Memory B cell (primary cell): ENCODE data around the gene CCDC112.

Source experiments
- ATAC-seq: fragments of 150-1000 bp; cut with Tn5 transposase; 2 replicates; pipeline ENCODE4 v1.10.0; 2021; ENCODE audit warnings: low read depth, mild to moderate bottlenecking, moderate library complexity
- DNase-seq, 2 donors: peaks; one replicate each; pipeline ENCODE4 v3.0.0; 2022; ENCODE audit warnings: low spot score in 2 of 2
- H3K27ac Mint-ChIP-seq: one replicate; pipeline ENCODE4 v1.8.0; 2022; ENCODE audit warnings: mild to moderate bottlenecking, moderate library complexity, mixed read lengths
- H3K27me3 Mint-ChIP-seq: one replicate; pipeline ENCODE4 v1.8.0; 2022; ENCODE audit warnings: mixed read lengths
- H3K36me3 Mint-ChIP-seq: one replicate; pipeline ENCODE4 v1.8.0; 2022; ENCODE audit warnings: mild to moderate bottlenecking, mixed read lengths
- H3K4me1 Mint-ChIP-seq: one replicate; pipeline ENCODE4 v1.8.0; 2022; ENCODE audit warnings: mixed read lengths
- H3K4me3 Mint-ChIP-seq: one replicate; pipeline ENCODE4 v1.8.0; 2022; ENCODE audit warnings: mild to moderate bottlenecking, moderate library complexity, mixed read lengths
- H3K9me3 Mint-ChIP-seq: one replicate; pipeline ENCODE4 v1.8.0; 2022; ENCODE audit warnings: mixed read lengths

The CCDC112 gene

GRCh38 chr5:115325296-115325959 lies 29.0 kb upstream of the CCDC112 start:
- Mint-ChIP-seq H3K36me3 (no peaks in the 10 kb centered on the region), H3K27me3 (peaks cover 2% of the 10 kb centered on the region), H3K4me3 (no peak overlapping the region), H3K4me1 (peaks cover 22% of the 10 kb centered on the region), H3K27ac (no peak overlapping the region), H3K9me3 (no peaks in the 10 kb centered on the region)
- DNase-seq (no peak), ATAC-seq (no peak)

- Mint-ChIP-seq H3K36me3 (no peaks in the 10 kb centered on the region), H3K4me3 (no peak overlapping the region), H3K9me3 (no peaks in the 10 kb centered on the region), H3K27ac (no peak overlapping the region), H3K4me1 (peaks cover 11% of the 10 kb centered on the region), H3K27me3 (peaks cover 6% of the 10 kb centered on the region)
- DNase-seq: no peak
- ATAC-seq: no peak
Observed at GRCh38 chr5:115324021-115324420, 27.6 kb upstream of the CCDC112 start.

- no peak for ATAC-seq
- Mint-ChIP-seq H3K27ac (no peak overlapping the region), H3K4me3 (no peak overlapping the region), H3K9me3 (no peaks in the 10 kb centered on the region), H3K27me3 (peaks cover 6% of the 10 kb centered on the region), H3K36me3 (no peaks in the 10 kb centered on the region), H3K4me1 (peaks cover 1% of the 10 kb centered on the region)
- no peak for DNase-seq
Observed at GRCh38 chr5:115322729-115323128, 26.3 kb upstream of the CCDC112 start.

GRCh38 chr5:115321309-115321708 lies 24.9 kb upstream of the CCDC112 start:
- no peak overlapping the region for H3K27ac Mint-ChIP-seq
- H3K36me3 Mint-ChIP-seq: no peaks in the 10 kb centered on the region
- DNase-seq (no peak), ATAC-seq (no peak)
- no peaks in the 10 kb centered on the region for H3K4me1 Mint-ChIP-seq
- H3K27me3 Mint-ChIP-seq: peaks cover 6% of the 10 kb centered on the region
- no peak overlapping the region for H3K4me3 Mint-ChIP-seq
- no peaks in the 10 kb centered on the region for H3K9me3 Mint-ChIP-seq

- no peak for ATAC-seq
- Mint-ChIP-seq H3K9me3 (no peaks in the 10 kb centered on the region), H3K27me3 (peaks cover 6% of the 10 kb centered on the region), H3K4me3 (no peak overlapping the region), H3K36me3 (no peaks in the 10 kb centered on the region), H3K27ac (no peak overlapping the region), H3K4me1 (no peaks in the 10 kb centered on the region)
- no peak for DNase-seq
Observed at GRCh38 chr5:115320515-115320914, 24.1 kb upstream of the CCDC112 start.

- DNase-seq (no peak), ATAC-seq (no peak)
- no peaks in the 10 kb centered on the region for H3K4me1 Mint-ChIP-seq
- H3K4me3 Mint-ChIP-seq: no peak overlapping the region
- peaks cover 6% of the 10 kb centered on the region for H3K27me3 Mint-ChIP-seq
- H3K36me3 Mint-ChIP-seq: no peaks in the 10 kb centered on the region
- H3K27ac Mint-ChIP-seq: no peak overlapping the region
- H3K9me3 Mint-ChIP-seq: no peaks in the 10 kb centered on the region
Observed at GRCh38 chr5:115320006-115320405, 23.6 kb upstream of the CCDC112 start.

GRCh38 chr5:115319007-115319406 lies 22.6 kb upstream of the CCDC112 start:
- H3K4me1 Mint-ChIP-seq: no peaks in the 10 kb centered on the region
- DNase-seq (no peak), ATAC-seq (no peak)
- no peaks in the 10 kb centered on the region for H3K36me3 Mint-ChIP-seq
- H3K27ac Mint-ChIP-seq: no peak overlapping the region
- peaks cover 4% of the 10 kb centered on the region for H3K27me3 Mint-ChIP-seq
- H3K4me3 Mint-ChIP-seq: no peak overlapping the region
- H3K9me3 Mint-ChIP-seq: no peaks in the 10 kb centered on the region

GRCh38 chr5:115317736-115318135 lies 21.3 kb upstream of the CCDC112 start:
- Mint-ChIP-seq H3K27ac (no peak overlapping the region), H3K9me3 (no peaks in the 10 kb centered on the region), H3K4me3 (no peak overlapping the region), H3K36me3 (no peaks in the 10 kb centered on the region), H3K4me1 (no peaks in the 10 kb centered on the region), H3K27me3 (peaks cover 4% of the 10 kb centered on the region)
- ATAC-seq: no peak
- DNase-seq: no peak

- Mint-ChIP-seq H3K4me1 (no peaks in the 10 kb centered on the region), H3K9me3 (no peaks in the 10 kb centered on the region), H3K4me3 (no peak overlapping the region), H3K27ac (no peak overlapping the region), H3K27me3 (peaks cover 4% of the 10 kb centered on the region), H3K36me3 (no peaks in the 10 kb centered on the region)
- ATAC-seq: no peak
- DNase-seq: no peak
Observed at GRCh38 chr5:115317320-115317719, 20.9 kb upstream of the CCDC112 start.

- Mint-ChIP-seq H3K27ac (no peak overlapping the region), H3K4me1 (no peaks in the 10 kb centered on the region), H3K4me3 (no peak overlapping the region), H3K9me3 (no peaks in the 10 kb centered on the region), H3K27me3 (no peaks in the 10 kb centered on the region), H3K36me3 (no peaks in the 10 kb centered on the region)
- ATAC-seq: no peak
- DNase-seq: no peak
Observed at GRCh38 chr5:115313632-115314031, 17.2 kb upstream of the CCDC112 start.

- Mint-ChIP-seq H3K27me3 (no peaks in the 10 kb centered on the region), H3K4me3 (no peak overlapping the region), H3K4me1 (no peaks in the 10 kb centered on the region), H3K36me3 (no peaks in the 10 kb centered on the region), H3K9me3 (no peaks in the 10 kb centered on the region), H3K27ac (no peak overlapping the region)
- no peak for ATAC-seq
- no peak for DNase-seq
Observed at GRCh38 chr5:115313052-115313451, 16.6 kb upstream of the CCDC112 start.

GRCh38 chr5:115309751-115310370 lies 13.4 kb upstream of the CCDC112 start:
- H3K9me3 Mint-ChIP-seq: no peaks in the 10 kb centered on the region
- ATAC-seq (peak; percentile 57), DNase-seq (peak in 1 of 2 donors; percentile 39)

GRCh38 chr5:115308815-115309214 lies 12.4 kb upstream of the CCDC112 start:
- Mint-ChIP-seq H3K4me3 (no peak overlapping the region), H3K27me3 (no peaks in the 10 kb centered on the region), H3K9me3 (no peaks in the 10 kb centered on the region), H3K36me3 (no peaks in the 10 kb centered on the region), H3K4me1 (no peaks in the 10 kb centered on the region), H3K27ac (no peak overlapping the region)
- ATAC-seq: no peak
- no peak for DNase-seq

More at GRCh38 chr5:115309751-115310370, 13.4 kb upstream of the CCDC112 start:
- H3K27me3 Mint-ChIP-seq: no peaks in the 10 kb centered on the region
- H3K4me3 Mint-ChIP-seq: no peak overlapping the region
- no peaks in the 10 kb centered on the region for H3K4me1 Mint-ChIP-seq
- no peaks in the 10 kb centered on the region for H3K36me3 Mint-ChIP-seq
- no peak overlapping the region for H3K27ac Mint-ChIP-seq

- no peaks in the 10 kb centered on the region for H3K36me3 Mint-ChIP-seq
Observed at GRCh38 chr5:115306011-115306536, 9.6 kb upstream of the CCDC112 start.

GRCh38 chr5:115304496-115304895 lies 8.0 kb upstream of the CCDC112 start:
- no peak overlapping the region for H3K4me3 Mint-ChIP-seq
- peaks cover 2% of the 10 kb centered on the region for H3K27me3 Mint-ChIP-seq
- ATAC-seq (no peak), DNase-seq (no peak)
- H3K4me1 Mint-ChIP-seq: no peaks in the 10 kb centered on the region
- H3K9me3 Mint-ChIP-seq: no peaks in the 10 kb centered on the region
- H3K27ac Mint-ChIP-seq: no peak overlapping the region
- H3K36me3 Mint-ChIP-seq: no peaks in the 10 kb centered on the region

More at GRCh38 chr5:115306011-115306536, 9.6 kb upstream of the CCDC112 start:
- Mint-ChIP-seq H3K9me3 (no peaks in the 10 kb centered on the region), H3K4me1 (no peaks in the 10 kb centered on the region), H3K4me3 (no peak overlapping the region), H3K27ac (no peak overlapping the region), H3K27me3 (peaks cover 2% of the 10 kb centered on the region)
- DNase-seq: no peak
- ATAC-seq: no peak
